Spleen (tissue), 7 donors: ENCODE measurements around the gene TUBGCP2.

ENCODE experiments used
- CTCF ChIP-seq, 11 experiments: fragments of 200-600 bp in 7 of 11; fragments of 450-650 bp in 4 of 11; sonication (generic) in 4 of 11; IDR thresholded peaks in 8 of 11; conservative IDR thresholded peaks in 3 of 11; 1 replicate in 7 of 11; 2 replicates in 4 of 11; pipeline versions ENCODE4 v1.4.0 to v1.8.0; 2016 to 2021; ENCODE audit warnings: antibody characterized with exemption in 11 of 11, inconsistent platforms in 4 of 11, mild to moderate bottlenecking in 1 of 11
- POLR2AphosphoS5 ChIP-seq, 3 donors: sonication (generic); formaldehyde crosslinking; IDR thresholded peaks; one replicate each; pipeline ENCODE4 v1.5.1; 2017; ENCODE audit warnings: antibody characterized with exemption in 3 of 3
- donor health status: DM: no; HTN: no; CAD: no; lungs with moderate emphysema.
- donor health status: DM: no; HTN: no; CAD: no.
- donor health status: DM: no; HTN: no; CAD: no.

GRCh38 chr10:133249975-133250754, 58.5 kb downstream of the TUBGCP2 start:
- TF ChIP-seq CTCF (IDR thresholded peaks at IDR 0.05 in 8 of 11, conservative IDR thresholded peaks at IDR 0.05 in 3 of 11) (no peak), POLR2AphosphoS5 (IDR thresholded peaks at IDR 0.05) (no peak)
